NCI-H345 (cell line): ENCODE data around the gene MARCHF4.

Source experiments
- DNase-seq: peaks from one replicate; lab custom pipeline; 2025; lab: John Stamatoyannopoulos, UW

The MARCHF4 gene

DNA sequence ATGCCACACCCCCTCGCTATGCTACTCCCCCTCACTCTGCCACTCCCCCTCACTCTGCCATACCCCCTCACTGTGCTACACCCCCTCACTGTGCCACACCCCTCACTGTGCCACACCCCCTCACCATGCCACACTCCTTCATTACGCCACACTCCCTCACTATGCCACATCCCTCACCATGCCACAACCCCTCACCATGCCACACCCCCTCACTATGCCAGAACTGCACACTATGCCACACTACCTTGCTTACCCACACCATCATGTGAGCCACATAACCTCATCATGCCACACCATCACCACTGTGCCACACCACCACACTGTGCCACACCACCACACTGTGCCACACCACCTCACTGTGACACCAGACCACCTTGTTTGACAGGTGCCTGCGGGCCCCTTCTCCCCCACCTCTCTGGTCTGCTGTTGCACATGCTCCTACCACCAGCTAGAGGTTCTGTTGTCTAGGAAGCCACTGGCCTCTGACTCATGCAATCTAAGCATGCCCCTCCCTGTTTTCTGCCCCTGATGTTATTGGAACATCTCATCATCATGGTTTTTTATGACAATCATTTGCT is 22.0 kb downstream of the MARCHF4 start:
- no peak for DNase-seq

- peak; percentile 76 for DNase-seq
Measured at GRCh38 chr2:216349366-216349765, 22.9 kb downstream of the MARCHF4 start.

DNA sequence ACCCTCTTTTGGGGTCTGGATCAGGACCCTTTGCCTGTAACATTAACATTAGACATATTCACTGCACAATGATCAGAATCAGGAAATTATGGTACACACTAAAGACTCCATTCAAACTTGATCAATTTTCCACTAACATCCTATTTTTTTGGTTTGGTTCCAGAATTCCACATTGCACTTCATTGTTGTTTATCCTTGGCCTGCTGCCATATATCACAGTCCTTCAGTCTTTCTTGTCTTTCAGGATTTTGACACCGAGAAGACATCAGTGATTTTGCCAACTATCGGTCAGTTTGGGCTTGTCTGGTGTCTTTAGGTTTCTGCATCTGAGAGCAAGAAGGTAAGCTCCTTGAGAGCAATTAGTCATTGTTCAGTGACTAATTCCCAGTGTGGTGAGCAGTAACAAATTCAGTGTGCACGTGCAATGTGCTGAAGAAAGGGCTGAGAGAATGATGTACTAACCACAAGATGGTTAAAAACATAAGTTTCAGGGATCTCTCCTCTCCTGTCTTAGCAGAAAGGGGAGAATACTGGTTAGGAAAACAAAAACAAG is 23.5 kb downstream of the MARCHF4 start:
- DNase-seq = no peak

- no peak for DNase-seq
Measured at GRCh38 chr2:216346781-216347180, 25.5 kb downstream of the MARCHF4 start.

GRCh38 chr2:216345846-216346245 is 26.4 kb downstream of the MARCHF4 start:
- no peak for DNase-seq

GRCh38 chr2:216344950-216345300 is 27.4 kb downstream of the MARCHF4 start:
- no peak for DNase-seq

DNA sequence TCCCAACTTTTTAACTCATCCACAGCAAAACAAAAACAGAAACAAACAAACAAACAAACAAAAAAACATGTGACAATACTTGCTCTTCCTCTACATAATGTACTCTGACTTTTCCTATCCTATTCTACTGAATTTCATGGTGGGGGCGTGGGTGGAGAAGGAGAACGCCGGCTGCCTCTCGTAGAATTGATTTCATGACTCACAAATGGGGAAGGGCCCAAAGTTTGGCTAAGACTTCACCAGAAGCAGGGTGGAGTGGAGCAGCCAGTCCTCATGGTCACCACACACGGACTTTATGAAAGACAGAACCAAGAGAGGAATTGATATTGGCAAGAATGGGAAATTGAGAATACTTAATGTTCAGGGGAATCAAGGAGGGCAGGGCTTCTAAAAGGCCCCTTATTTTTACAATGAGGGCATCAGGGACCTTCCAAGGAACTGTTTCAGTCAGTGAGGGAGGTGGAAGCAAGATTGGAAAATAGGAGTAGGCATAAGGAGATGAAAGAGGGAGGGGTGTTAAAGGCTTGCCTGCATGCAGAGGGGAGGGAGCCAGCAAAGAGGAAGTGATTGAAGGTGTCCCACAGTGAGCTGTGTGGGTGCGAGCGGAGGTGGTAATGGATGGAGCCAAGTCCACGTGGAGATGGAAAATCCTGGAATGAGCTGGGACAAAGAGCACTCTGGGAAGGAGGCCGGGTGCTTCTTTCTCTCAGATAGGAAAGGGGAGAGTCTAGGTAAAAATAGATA is 27.9 kb downstream of the MARCHF4 start:
- DNase-seq = no peak

DNA sequence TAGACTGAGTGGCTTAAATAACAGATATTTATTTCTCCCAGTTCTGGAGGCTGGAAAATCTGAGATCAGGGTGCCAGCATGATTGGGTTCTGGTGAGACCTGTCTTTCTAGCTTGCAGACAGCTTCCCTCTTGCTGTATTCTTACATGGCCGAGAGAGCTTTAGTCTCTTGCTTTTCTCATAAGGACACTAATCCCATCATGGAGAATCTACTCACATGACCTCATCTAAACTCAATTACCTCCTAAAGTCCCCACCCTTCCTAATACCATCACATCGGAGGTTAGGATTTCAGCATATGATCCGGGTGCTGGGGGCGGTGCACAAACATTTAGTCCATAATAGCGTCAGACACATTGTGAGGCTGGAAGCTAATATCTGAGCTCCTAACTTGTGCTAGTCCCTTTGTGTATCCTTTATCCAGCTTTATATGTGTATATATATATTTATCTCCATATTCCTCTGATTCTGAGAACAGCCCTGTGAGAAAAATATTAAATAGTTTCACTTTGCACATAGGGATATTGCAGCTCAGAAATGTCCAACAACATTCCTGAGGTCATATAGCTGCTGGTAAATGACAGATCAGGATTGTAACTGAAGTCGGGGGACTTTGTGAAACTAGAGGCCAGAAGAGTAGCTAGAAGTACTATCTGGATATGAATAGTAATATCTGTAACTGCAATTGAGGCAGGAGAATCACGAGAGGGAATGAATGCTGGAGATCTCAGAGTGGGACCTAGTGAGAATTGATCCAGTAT is 28.9 kb downstream of the MARCHF4 start:
- DNase-seq = no peak

DNA sequence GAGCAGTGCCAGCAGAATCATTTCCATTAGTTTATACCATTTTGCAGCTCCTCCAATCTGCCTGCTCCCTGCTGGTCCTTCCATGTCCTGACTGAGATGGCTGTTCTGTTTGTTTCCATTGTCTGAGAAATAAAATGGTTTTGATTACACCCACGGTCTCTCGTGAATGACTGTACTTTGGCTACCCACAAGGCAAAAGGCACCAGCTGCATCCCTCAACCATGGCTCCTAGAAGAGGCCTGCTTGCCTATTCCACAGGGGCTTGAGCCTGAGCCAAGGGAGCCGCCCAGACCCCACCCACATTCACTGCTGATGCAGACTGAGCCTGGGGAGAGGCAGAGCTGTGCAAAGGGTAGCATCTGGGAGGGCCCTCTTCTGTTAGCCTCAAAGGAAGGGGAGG is 31.2 kb downstream of the MARCHF4 start:
- peak; percentile 43 for DNase-seq

GRCh38 chr2:216340280-216340631 is 32.0 kb downstream of the MARCHF4 start:
- DNase-seq = no peak

- DNase-seq = peak; percentile 90
Measured at GRCh38 chr2:216339456-216340279, 32.6 kb downstream of the MARCHF4 start.

DNA sequence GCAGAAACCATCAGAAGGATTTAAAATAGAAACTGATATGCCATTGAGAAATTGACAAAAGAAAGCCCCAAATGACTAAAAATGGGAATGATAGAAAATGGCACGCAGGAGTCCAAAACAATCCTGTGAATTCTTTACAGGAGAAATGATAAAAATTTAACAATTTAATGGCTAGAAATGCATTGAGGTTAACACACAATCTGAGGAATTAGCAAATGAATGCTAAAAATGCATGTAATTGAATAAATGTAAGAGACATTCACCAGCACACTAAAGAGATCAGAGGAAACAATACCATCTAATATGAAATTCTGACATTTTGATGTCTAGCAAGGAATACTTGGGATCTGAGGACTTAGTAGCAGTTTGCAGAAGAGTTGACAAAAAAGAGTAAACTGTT is 37.0 kb downstream of the MARCHF4 start:
- no peak for DNase-seq

- DNase-seq = no peak
Measured at GRCh38 chr2:216328347-216328746, 43.9 kb downstream of the MARCHF4 start.

- DNase-seq = peak; percentile 30
Measured at GRCh38 chr2:216327447-216327935, 44.8 kb downstream of the MARCHF4 start.
